ENCODE measurements around the gene SLC25A30.

SLC25A30 gene

DNA sequence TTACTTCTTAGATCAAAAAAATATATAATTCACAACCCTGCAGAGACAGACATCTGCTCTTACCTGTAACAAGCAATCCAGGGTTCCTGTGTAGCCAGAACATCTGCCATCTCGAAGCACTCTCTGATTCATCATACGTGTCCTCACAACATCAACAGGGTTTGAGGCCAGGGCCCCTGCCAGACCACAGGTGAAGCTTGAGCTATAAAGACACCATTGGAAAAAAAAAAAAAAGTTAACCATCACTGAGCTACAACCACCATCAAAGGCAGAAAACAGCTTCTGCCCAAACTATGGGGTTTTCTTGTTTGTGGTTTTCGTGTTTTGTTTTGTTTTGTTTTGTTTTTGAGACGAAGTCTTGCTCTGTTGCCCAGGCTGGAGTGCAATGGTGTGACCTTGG, 19.3 kb downstream of the SLC25A30 start:
- TF ChIP-seq POLR2AphosphoS5 (IDR thresholded peaks at IDR 0.05; ENCODE audit: low read depth, low read length) (no peak), FOXP2 (optimal IDR thresholded peaks at IDR 0.05; ENCODE audit: borderline replicate concordance, extremely low read depth, extremely low read length, insufficient read depth) (no peak), TAF1 (IDR thresholded peaks at IDR 0.05; ENCODE audit: borderline replicate concordance, insufficient read depth, low read length) (no peak), SIN3A (IDR thresholded peaks at IDR 0.05; ENCODE audit: borderline replicate concordance, insufficient read depth, low read length) (no peak)
- TF ChIP-seq, protein P1, sequence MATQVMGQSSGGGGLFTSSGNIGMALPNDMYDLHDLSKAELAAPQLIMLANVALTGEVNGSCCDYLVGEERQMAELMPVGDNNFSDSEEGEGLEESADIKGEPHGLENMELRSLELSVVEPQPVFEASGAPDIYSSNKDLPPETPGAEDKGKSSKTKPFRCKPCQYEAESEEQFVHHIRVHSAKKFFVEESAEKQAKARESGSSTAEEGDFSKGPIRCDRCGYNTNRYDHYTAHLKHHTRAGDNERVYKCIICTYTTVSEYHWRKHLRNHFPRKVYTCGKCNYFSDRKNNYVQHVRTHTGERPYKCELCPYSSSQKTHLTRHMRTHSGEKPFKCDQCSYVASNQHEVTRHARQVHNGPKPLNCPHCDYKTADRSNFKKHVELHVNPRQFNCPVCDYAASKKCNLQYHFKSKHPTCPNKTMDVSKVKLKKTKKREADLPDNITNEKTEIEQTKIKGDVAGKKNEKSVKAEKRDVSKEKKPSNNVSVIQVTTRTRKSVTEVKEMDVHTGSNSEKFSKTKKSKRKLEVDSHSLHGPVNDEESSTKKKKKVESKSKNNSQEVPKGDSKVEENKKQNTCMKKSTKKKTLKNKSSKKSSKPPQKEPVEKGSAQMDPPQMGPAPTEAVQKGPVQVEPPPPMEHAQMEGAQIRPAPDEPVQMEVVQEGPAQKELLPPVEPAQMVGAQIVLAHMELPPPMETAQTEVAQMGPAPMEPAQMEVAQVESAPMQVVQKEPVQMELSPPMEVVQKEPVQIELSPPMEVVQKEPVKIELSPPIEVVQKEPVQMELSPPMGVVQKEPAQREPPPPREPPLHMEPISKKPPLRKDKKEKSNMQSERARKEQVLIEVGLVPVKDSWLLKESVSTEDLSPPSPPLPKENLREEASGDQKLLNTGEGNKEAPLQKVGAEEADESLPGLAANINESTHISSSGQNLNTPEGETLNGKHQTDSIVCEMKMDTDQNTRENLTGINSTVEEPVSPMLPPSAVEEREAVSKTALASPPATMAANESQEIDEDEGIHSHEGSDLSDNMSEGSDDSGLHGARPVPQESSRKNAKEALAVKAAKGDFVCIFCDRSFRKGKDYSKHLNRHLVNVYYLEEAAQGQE (IDR thresholded peaks at IDR 0.05; ENCODE audit: insufficient read depth in 1 of 2, low read depth in 2 of 2, low read length in 2 of 2), result no peak

DNA sequence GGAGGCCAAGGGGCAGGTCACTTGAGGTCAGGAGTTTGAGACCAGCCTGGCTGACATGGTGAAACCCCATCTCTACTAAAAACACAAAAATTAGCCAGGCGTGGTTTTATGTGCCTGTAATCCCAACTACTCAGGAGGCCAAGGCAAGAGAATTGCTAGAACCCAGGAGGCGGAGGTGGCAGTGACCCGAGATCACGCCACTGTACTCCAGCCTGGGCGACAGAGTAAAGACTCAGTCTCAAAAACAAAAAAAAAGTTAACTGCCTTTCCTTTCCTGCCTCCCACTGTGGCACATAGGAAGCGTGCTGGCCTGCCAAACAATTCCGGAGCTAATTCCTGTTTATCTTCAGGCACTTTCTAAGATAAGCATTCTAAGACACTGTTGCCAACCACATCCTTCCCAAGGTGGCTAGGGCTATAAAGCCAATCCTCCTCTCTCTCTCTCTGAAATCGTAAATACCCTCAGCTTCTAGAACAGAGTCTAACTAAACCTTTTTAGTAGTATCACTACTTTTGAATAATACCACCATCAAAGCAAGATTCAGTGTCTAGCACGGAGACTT, 21.6 kb downstream of the SLC25A30 start:
- TF ChIP-seq FOXP2 (optimal IDR thresholded peaks at IDR 0.05; ENCODE audit: borderline replicate concordance, extremely low read depth, extremely low read length, insufficient read depth), result no peak
- TF ChIP-seq SIN3A (IDR thresholded peaks at IDR 0.05; ENCODE audit: borderline replicate concordance, insufficient read depth, low read length), result no peak
- TF ChIP-seq, protein P1 (IDR thresholded peaks at IDR 0.05; ENCODE audit: insufficient read depth in 1 of 2, low read depth in 2 of 2, low read length in 2 of 2), result no peak
- no peak for TF ChIP-seq TAF1 (IDR thresholded peaks at IDR 0.05; ENCODE audit: borderline replicate concordance, insufficient read depth, low read length)
- no peak for TF ChIP-seq POLR2AphosphoS5 (IDR thresholded peaks at IDR 0.05; ENCODE audit: low read depth, low read length)

DNA sequence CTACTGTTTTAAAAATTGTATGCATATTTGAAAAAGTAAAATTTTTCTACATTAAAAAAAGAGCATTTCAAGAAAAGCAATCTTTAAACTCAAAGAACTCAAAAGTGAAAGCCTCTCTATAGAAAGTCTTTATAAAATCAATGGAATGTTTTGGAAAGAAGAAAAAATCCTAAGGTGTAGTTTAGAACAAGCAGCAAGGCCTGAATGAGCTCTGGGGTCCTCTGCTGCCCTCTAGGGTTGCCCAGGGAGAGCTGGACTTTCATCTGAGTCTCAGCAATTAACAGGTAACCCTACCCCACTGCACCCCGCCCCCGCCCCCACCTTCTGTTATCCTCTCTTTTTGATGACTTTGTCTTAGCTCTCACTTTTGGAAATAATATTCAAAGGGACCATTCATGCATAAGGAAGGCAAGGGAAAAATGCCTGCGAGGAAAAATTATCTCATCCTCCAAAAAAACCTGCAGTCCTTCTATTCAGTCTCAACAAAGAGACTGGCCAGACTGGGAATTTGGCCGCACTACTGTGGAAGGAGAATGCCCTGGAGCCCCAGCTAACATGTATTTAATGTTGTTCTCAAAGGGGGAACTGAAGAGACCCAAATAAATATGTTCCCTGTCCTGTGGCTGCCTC, 24.1 kb downstream of the SLC25A30 start:
- TF ChIP-seq, protein P1 (IDR thresholded peaks at IDR 0.05; ENCODE audit: insufficient read depth in 1 of 2, low read depth in 2 of 2, low read length in 2 of 2), result no peak
- no peak for TF ChIP-seq TAF1 (IDR thresholded peaks at IDR 0.05; ENCODE audit: borderline replicate concordance, insufficient read depth, low read length)

DNA sequence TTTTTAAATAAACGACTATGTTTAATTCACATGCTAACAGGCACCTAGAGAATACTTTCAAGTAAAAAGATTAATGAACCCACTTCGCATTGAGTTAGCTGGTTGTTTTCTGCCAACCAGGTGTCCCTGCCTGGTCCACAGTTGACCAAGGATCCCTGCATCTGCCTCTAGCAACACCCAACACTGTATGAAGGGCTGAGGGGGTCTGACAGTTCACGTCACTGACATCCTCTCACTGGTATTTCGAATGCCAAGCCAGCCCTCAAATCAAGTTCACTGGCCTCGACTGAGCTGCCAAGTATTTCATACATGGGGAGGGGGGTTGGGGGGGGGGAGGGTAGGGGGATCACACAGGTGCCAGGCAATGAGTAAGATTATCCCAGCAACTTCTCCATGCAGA, 25.4 kb downstream of the SLC25A30 start:
- TF ChIP-seq TAF1 (IDR thresholded peaks at IDR 0.05; ENCODE audit: borderline replicate concordance, insufficient read depth, low read length) (no peak), FOXP2 (optimal IDR thresholded peaks at IDR 0.05; ENCODE audit: borderline replicate concordance, extremely low read depth, extremely low read length, insufficient read depth) (no peak), POLR2AphosphoS5 (IDR thresholded peaks at IDR 0.05; ENCODE audit: low read depth, low read length) (no peak), SIN3A (IDR thresholded peaks at IDR 0.05; ENCODE audit: borderline replicate concordance, insufficient read depth, low read length) (no peak)
- TF ChIP-seq, protein P1 (IDR thresholded peaks at IDR 0.05; ENCODE audit: insufficient read depth in 1 of 2, low read depth in 2 of 2, low read length in 2 of 2), result no peak
